DOHH2 (cell line): ENCODE measurements around the gene DZIP1L.

Experiments
- H3F3A ChIP-seq: fragments of 200-600 bp; sonication (generic), shearing (Covaris generic); 2 replicates; pipeline ENCODE4 v1.6.0; 2016; ENCODE audit warnings: antibody characterized with exemption, mild to moderate bottlenecking; ENCODE audit not compliant: control insufficient read depth, insufficient read depth
- H3K27ac ChIP-seq: fragments of 200-600 bp; sonication (generic); 2 replicates; pipeline ENCODE4 v1.5.1; 2014; ENCODE audit warnings: low read depth, mild to moderate bottlenecking, low read length, moderate library complexity
- H3K27me3 ChIP-seq: fragments of 200-600 bp; sonication (generic); 2 replicates; pipeline ENCODE4 v1.6.1; 2014; ENCODE audit warnings: mild to moderate bottlenecking, low read length, mixed read lengths; ENCODE audit not compliant: control insufficient read depth
- H3K36me3 ChIP-seq: fragments of 200-600 bp; sonication (generic); 2 replicates; pipeline ENCODE4 v1.6.1; 2014; ENCODE audit warnings: mild to moderate bottlenecking, low read length, moderate library complexity, mixed read lengths; ENCODE audit not compliant: control insufficient read depth
- H3K4me1 ChIP-seq: fragments of 200-600 bp; sonication (generic); 2 replicates; pipeline ENCODE4 v1.6.1; 2014; ENCODE audit warnings: mild to moderate bottlenecking, low read length, mixed read lengths; ENCODE audit not compliant: control insufficient read depth
- H3K4me2 ChIP-seq: fragments of 200-600 bp; sonication (generic); 2 replicates; pipeline ENCODE4 v1.6.0; 2014; ENCODE audit warnings: mild to moderate bottlenecking, low read length, moderate library complexity
- H3K4me3 ChIP-seq: fragments of 200-600 bp; sonication (generic); 2 replicates; pipeline ENCODE4 v1.5.1; 2014; ENCODE audit warnings: mild to moderate bottlenecking, low read length, mixed read lengths
- H3K79me2 ChIP-seq: fragments of 200-600 bp; sonication (generic); 2 replicates; pipeline ENCODE4 v1.6.1; 2014; ENCODE audit warnings: mild to moderate bottlenecking, low read length, mixed read lengths; ENCODE audit not compliant: control insufficient read depth
- H3K9me2 ChIP-seq: fragments of 200-600 bp; sonication (generic); replicated peaks from 2 replicates; pipeline ENCODE4 v1.6.1; 2014; ENCODE audit warnings: mild to moderate bottlenecking, low read length, mixed read lengths; ENCODE audit not compliant: control insufficient read depth
- H3K9me3 ChIP-seq: fragments of 200-600 bp; sonication (generic); 2 replicates; pipeline ENCODE4 v1.6.1; 2014; ENCODE audit warnings: antibody characterized with exemption, low read length, mixed read lengths; ENCODE audit not compliant: control insufficient read depth, insufficient read depth
- H4K20me1 ChIP-seq: fragments of 200-600 bp; sonication (generic); 2 replicates; pipeline ENCODE4 v1.6.0; 2014; ENCODE audit warnings: low read depth, mild to moderate bottlenecking, antibody characterized with exemption, low read length, moderate library complexity; ENCODE audit not compliant: control insufficient read depth, insufficient read depth
- CTCF ChIP-seq: fragments of 200-600 bp; sonication (generic); IDR thresholded peaks from one replicate; pipeline ENCODE4 v1.5.1; 2014; ENCODE audit warnings: antibody characterized with exemption, mild to moderate bottlenecking, low read depth, low read length; ENCODE audit not compliant: poor library complexity, severe bottlenecking
- EZH2phosphoT487 ChIP-seq: fragments of 200-600 bp; sonication (generic); IDR thresholded peaks from 2 replicates; pipeline ENCODE4 v1.6.1; 2017; ENCODE audit warnings: borderline replicate concordance, mild to moderate bottlenecking, antibody characterized with exemption, low read length, moderate library complexity, mixed read lengths

DZIP1L gene

GRCh38 chr3:138049157-138049919, 66.1 kb downstream of the DZIP1L start:
- H3K9me2 ChIP-seq = no peaks in the 10 kb centered on the region

GRCh38 chr3:138047596-138048158, 67.7 kb downstream of the DZIP1L start:
- no peaks in the 10 kb centered on the region for H3K27me3 ChIP-seq
- H4K20me1 ChIP-seq = no peaks in the 10 kb centered on the region
- no peak overlapping the region for H3K4me3 ChIP-seq
- no peaks in the 10 kb centered on the region for H3K4me1 ChIP-seq
- H3K9me2 ChIP-seq = no peaks in the 10 kb centered on the region
- H3F3A ChIP-seq = no peaks in the 10 kb centered on the region
- H3K79me2 ChIP-seq = no peaks in the 10 kb centered on the region
- no peaks in the 10 kb centered on the region for H3K36me3 ChIP-seq
- no peaks in the 10 kb centered on the region for H3K9me3 ChIP-seq
- no peak overlapping the region for H3K27ac ChIP-seq
- TF ChIP-seq CTCF = no peak
- no peak for TF ChIP-seq EZH2phosphoT487
- H3K4me2 ChIP-seq = no peak overlapping the region

More at GRCh38 chr3:138049157-138049919, 66.1 kb downstream of the DZIP1L start:
- H3F3A ChIP-seq = no peaks in the 10 kb centered on the region
- H3K4me3 ChIP-seq = no peak overlapping the region
- no peaks in the 10 kb centered on the region for H3K9me3 ChIP-seq
- TF ChIP-seq EZH2phosphoT487 (no peak), CTCF (peak; percentile 20)
- H4K20me1 ChIP-seq = no peaks in the 10 kb centered on the region
- H3K27me3 ChIP-seq = no peaks in the 10 kb centered on the region
- H3K79me2 ChIP-seq = no peaks in the 10 kb centered on the region
- no peak overlapping the region for H3K27ac ChIP-seq
- H3K4me1 ChIP-seq = no peaks in the 10 kb centered on the region
- no peaks in the 10 kb centered on the region for H3K36me3 ChIP-seq
- no peak overlapping the region for H3K4me2 ChIP-seq

- H3K4me1 ChIP-seq = no peaks in the 10 kb centered on the region
- no peaks in the 10 kb centered on the region for H3K9me2 ChIP-seq
- H3K79me2 ChIP-seq = no peaks in the 10 kb centered on the region
- no peak overlapping the region for H3K4me3 ChIP-seq
- no peaks in the 10 kb centered on the region for H3K36me3 ChIP-seq
- no peak for TF ChIP-seq CTCF
- no peaks in the 10 kb centered on the region for H3K9me3 ChIP-seq
- H3K4me2 ChIP-seq = no peak overlapping the region
- H3F3A ChIP-seq = no peaks in the 10 kb centered on the region
- no peaks in the 10 kb centered on the region for H3K27me3 ChIP-seq
- no peak overlapping the region for H3K27ac ChIP-seq
- no peaks in the 10 kb centered on the region for H4K20me1 ChIP-seq
These were observed 68.5 kb downstream of the DZIP1L start for GRCh38 chr3:138046955-138047354.
